ENCODE measurements around the gene LRCH4. TPM values are rescaled to one million over a fixed set of nuclear protein-coding genes. Genes with fewer than 3 reads are reported as not detected.

The LRCH4 gene, protein sequence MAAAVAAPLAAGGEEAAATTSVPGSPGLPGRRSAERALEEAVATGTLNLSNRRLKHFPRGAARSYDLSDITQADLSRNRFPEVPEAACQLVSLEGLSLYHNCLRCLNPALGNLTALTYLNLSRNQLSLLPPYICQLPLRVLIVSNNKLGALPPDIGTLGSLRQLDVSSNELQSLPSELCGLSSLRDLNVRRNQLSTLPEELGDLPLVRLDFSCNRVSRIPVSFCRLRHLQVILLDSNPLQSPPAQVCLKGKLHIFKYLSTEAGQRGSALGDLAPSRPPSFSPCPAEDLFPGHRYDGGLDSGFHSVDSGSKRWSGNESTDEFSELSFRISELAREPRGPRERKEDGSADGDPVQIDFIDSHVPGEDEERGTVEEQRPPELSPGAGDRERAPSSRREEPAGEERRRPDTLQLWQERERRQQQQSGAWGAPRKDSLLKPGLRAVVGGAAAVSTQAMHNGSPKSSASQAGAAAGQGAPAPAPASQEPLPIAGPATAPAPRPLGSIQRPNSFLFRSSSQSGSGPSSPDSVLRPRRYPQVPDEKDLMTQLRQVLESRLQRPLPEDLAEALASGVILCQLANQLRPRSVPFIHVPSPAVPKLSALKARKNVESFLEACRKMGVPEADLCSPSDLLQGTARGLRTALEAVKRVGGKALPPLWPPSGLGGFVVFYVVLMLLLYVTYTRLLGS
- 22.4 TPM for polyA plus RNA-seq (2013, experiment 1 of 2)
- polyA plus RNA-seq (2013, experiment 2 of 2), result 23.6 TPM

DNA sequence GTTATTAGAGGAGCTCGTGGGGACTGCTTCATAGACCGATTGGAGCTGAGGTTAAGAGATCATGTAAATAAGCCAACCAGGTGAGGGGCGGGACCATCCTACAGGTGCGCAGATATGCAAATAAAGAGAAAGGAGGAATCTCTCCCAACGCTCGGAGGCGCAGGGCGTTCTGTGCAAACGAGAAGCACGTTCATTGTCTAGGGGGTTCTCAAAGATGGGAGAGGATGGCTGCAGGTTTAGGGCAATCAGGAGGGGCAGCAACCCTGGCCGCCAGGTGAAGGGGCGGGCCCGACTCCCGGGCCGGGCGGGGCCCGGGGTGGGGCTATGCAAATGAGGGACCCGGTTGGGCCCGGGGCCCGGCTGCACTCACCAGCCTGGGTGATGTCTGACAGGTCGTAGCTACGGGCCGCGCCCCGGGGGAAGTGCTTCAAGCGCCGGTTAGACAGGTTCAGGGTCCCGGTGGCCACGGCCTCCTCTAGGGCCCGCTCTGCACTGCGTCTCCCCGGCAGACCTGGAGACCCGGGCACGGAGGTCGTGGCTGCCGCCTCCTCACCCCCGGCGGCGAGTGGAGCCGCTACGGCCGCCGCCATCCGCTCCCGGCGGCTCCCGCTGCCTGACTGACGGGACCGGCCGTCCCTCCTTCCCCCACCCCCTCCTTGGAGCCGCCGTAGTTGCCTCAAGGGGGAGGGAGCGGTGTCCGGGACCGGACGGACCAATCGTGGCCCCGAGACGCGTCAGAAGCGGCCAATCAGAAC, at the start of gene LRCH4:
Gene LRCH4, minus strand, starts transcription at position 619 of the 755 bp plus-strand sequence. Its CDS starts 29 bp downstream, at position 590.
- Histone ChIP-seq H3K9me3 (ENCODE audit: insufficient read depth, low read depth, low read length) (no peaks in the 10 kb centered on the region), H3K36me3 (ENCODE audit: insufficient read depth, low read length) (peaks cover 18% of the 10 kb centered on the region), H3K9ac (ENCODE audit: low read depth, low read length) (peak within 1 kb of the TSS; percentile 90), H3K27me3 (ENCODE audit: insufficient read depth, low read length) (no peaks in the 10 kb centered on the region), H3K27ac (ENCODE audit: low read depth, low read length) (peak within 1 kb of the TSS; percentile 95), H3K4me3 (ENCODE audit: low read length) (peak within 1 kb of the TSS; percentile 84), H3K4me1 (ENCODE audit: insufficient read depth, low read length) (peaks cover 25% of the 10 kb centered on the region)
- under 1% methylated on average over 61 of the region's 61 CpGs for WGBS

DNA sequence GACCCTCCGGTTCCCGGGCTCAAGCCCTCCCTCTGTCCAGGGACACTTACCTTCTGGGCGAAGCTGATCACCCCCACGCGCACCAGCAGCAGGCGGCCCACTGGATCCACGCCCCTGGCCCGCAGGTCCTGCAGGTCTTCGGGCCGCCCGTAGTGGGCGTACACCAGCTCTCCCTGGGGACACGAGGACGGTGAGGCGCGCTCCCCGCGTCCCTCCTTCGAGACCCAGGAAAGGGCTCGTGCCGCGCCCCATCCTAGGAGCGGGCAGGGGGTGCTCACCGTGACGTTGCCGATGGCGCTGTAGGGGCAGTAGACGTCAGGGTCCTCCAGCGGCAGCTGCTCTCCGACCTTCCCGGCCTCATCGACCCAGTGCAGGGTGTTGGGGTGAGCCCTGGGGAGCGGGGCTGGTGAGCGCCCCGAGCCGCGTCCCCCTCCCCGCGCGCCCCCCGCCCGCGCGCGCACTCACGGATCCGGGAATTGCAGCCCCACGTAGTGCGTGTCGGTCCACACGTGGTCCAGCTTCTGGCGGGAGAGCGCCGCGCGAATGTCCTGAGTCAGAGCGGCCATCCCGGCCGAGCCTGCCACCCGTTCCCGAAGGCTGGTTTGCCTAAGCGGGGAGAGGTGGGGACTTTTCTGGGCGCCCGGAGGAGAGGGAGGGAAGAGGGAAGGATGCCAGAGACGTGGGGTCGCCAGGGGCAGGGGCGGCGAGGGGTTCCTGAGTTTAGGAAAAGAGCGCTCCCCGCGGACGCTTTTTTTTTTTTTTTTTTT, 47.2 kb upstream of the LRCH4 start:
- Histone ChIP-seq H3K4me1 (ENCODE audit: insufficient read depth, low read length) (no peaks in the 10 kb centered on the region), H3K27ac (ENCODE audit: low read depth, low read length) (no peak overlapping the region), H3K9me3 (ENCODE audit: insufficient read depth, low read depth, low read length) (no peaks in the 10 kb centered on the region), H3K9ac (ENCODE audit: low read depth, low read length) (peak overlapping the region; percentile 37; the same call in 1 of the 2 replicates), H3K36me3 (ENCODE audit: insufficient read depth, low read length) (no peaks in the 10 kb centered on the region), H3K27me3 (ENCODE audit: insufficient read depth, low read length) (peaks cover 25% of the 10 kb centered on the region), H3K4me3 (ENCODE audit: low read length) (peak overlapping the region; percentile 63)
- WGBS, result 2% methylated on average over 72 of the region's 72 CpGs

DNA sequence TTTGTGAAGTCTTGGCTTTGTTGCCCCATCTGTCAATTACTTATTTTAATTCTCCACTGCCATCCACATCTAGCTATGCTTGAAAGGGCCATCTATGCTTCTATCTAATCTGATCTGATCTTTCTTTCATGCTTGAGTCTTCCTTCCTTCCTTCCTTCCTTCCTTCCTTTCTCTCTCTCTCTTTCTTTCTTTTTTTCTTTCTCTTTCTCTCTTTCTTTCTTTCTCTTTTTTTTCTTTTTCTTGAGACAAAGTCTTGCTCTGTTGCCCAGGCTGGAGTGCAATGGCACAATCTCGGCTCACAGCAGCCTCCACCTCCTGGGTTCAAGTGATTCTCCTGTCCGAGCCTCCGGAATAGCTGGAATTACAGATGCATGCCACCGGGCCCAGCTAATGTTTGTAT, 44.1 kb upstream of the LRCH4 start:
- H3K4me3 ChIP-seq (ENCODE audit: low read length), result no peak overlapping the region
- H3K9me3 ChIP-seq (ENCODE audit: insufficient read depth, low read depth, low read length), result no peaks in the 10 kb centered on the region

DNA sequence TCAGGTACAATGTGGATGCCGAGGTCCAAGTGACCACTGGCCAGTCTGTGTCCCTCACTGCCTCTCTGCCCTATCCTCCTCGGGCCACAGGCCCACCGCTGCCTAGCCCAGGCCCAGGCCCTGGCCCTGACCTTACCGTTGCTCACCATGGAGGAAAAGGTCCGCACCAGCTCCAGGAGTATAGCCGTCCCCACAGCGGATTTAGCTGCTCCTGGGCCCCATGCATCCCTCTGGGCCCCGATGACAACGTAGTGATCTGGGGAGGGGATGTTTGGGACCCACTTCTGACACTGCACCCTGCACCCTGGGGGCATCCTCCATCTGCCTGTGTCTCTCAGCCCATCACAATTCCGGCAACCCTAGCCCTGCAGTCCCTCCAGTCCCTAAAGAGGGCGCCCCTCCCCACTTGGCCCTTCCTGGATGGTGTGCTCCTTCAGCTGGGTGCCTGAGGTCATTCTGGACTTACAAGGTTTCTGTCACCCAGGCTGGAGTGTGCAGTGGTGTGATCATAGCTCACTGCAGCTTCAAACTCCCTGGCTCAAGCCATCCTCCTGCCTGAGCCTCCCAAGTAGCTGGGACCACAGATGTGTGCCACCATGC, 43.3 kb upstream of the LRCH4 start:
- Histone ChIP-seq H3K4me1 (ENCODE audit: insufficient read depth, low read length) (no peaks in the 10 kb centered on the region), H3K9me3 (ENCODE audit: insufficient read depth, low read depth, low read length) (no peaks in the 10 kb centered on the region), H3K9ac (ENCODE audit: low read depth, low read length) (no peak overlapping the region), H3K27ac (ENCODE audit: low read depth, low read length) (no peak overlapping the region), H3K36me3 (ENCODE audit: insufficient read depth, low read length) (no peaks in the 10 kb centered on the region), H3K27me3 (ENCODE audit: insufficient read depth, low read length) (peaks cover 39% of the 10 kb centered on the region), H3K4me3 (ENCODE audit: low read length) (no peak overlapping the region)
- 60% methylated on average over 11 of the region's 11 CpGs for WGBS

More for the DNA sequence above, 44.1 kb upstream of the LRCH4 start:
- WGBS, result 80% methylated on average over 4 of the region's 4 CpGs
- Histone ChIP-seq H3K9ac (ENCODE audit: low read depth, low read length) (no peak overlapping the region), H3K4me1 (ENCODE audit: insufficient read depth, low read length) (no peaks in the 10 kb centered on the region), H3K27ac (ENCODE audit: low read depth, low read length) (no peak overlapping the region), H3K36me3 (ENCODE audit: insufficient read depth, low read length) (no peaks in the 10 kb centered on the region), H3K27me3 (ENCODE audit: insufficient read depth, low read length) (peaks cover 39% of the 10 kb centered on the region)

DNA sequence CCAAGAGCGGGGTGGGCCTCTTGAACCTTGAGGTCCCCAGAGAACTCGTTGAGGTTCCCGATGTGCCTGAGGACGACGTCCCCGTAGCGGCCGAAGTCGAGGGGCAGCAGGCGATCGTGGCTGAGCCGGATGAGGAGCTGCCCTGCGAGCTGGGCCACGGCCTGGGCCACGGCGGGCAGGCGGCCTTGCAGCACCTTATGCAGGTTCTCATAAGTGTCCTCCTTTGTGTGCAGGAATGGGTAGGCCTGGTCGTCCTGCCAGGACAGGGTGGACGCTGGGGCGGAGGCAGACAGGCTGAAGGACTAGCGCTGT, 41.3 kb upstream of the LRCH4 start:
- Histone ChIP-seq H3K27ac (ENCODE audit: low read depth, low read length) (no peak overlapping the region), H3K4me1 (ENCODE audit: insufficient read depth, low read length) (no peaks in the 10 kb centered on the region)
- WGBS, result 92% methylated on average over 21 of the region's 21 CpGs

DNA sequence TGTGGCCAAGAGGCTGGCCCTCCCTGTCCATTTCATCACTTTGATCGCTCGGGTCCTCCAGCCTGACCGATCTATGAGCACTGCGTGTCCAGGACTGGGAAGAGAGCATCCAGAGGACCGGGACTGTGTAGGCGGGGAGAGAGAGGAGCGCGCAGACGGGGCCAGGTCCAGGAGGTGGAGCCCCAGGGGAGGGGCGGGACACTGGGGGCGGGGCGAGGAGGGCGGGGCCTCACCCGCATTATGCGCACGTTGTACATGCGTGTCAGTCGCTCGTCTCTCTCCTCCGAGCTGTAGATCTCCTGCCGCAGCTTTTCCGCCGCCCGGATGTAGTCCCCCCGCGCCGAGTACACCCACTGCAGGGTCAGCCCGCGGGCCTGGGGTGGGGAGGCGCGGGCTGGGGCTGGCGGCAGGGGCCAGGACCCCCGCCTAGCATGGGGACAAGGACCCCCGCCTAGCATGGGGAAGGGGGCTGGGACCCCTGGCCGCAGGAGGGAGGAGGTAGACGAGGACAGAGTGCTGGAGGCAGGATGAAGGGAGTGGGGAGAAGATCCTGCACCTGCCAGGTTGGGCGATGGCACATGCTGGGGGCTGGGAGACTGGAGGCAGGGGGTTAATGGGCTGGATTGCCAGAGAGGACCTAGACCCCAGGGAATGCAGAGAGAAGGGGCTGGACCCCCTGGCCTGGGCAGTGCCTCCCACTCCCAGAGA, 40.8 kb upstream of the LRCH4 start:
- Histone ChIP-seq H3K27ac (ENCODE audit: low read depth, low read length) (no peak overlapping the region), H3K4me3 (ENCODE audit: low read length) (peak overlapping the region; percentile 39), H3K27me3 (ENCODE audit: insufficient read depth, low read length) (peaks cover 18% of the 10 kb centered on the region), H3K4me1 (ENCODE audit: insufficient read depth, low read length) (no peaks in the 10 kb centered on the region), H3K36me3 (ENCODE audit: insufficient read depth, low read length) (no peaks in the 10 kb centered on the region), H3K9ac (ENCODE audit: low read depth, low read length) (peak overlapping the region; percentile 56; the same call in 1 of the 2 replicates), H3K9me3 (ENCODE audit: insufficient read depth, low read depth, low read length) (no peaks in the 10 kb centered on the region)
- 6% methylated on average over 37 of the region's 37 CpGs for WGBS

More for the DNA sequence above, 41.3 kb upstream of the LRCH4 start:
- Histone ChIP-seq H3K27me3 (ENCODE audit: insufficient read depth, low read length) (peaks cover 23% of the 10 kb centered on the region), H3K9me3 (ENCODE audit: insufficient read depth, low read depth, low read length) (no peaks in the 10 kb centered on the region), H3K9ac (ENCODE audit: low read depth, low read length) (no peak overlapping the region), H3K36me3 (ENCODE audit: insufficient read depth, low read length) (no peaks in the 10 kb centered on the region), H3K4me3 (ENCODE audit: low read length) (peak overlapping the region; percentile 39; the same call in 1 of the 2 replicates)

DNA sequence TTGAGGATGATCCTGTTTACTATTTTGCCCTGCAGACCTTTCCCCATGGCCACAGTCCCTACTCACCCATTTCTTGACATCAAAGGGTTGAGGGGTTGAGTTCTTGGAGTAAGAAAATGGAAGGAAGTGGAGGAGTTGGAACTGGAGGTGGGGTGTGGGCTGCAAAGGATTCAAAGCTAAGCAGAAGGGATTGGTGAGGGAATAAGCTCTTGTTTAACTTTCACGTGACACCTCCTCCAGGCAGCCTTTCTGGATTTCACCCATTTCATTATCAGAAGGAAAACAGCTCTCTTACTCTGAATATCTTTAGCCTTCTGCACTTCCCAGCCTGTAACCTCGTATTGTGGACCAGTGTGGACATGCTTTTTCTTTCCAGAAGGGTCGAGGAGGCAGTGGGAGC, 40.1 kb upstream of the LRCH4 start:
- H3K27me3 ChIP-seq (ENCODE audit: insufficient read depth, low read length), result peaks cover 14% of the 10 kb centered on the region
- no peaks in the 10 kb centered on the region for H3K9me3 ChIP-seq (ENCODE audit: insufficient read depth, low read depth, low read length)
- 18% methylated on average over 3 of the region's 3 CpGs for WGBS
- H3K9ac ChIP-seq (ENCODE audit: low read depth, low read length), result no peak overlapping the region
- H3K4me1 ChIP-seq (ENCODE audit: insufficient read depth, low read length), result no peaks in the 10 kb centered on the region
- H3K4me3 ChIP-seq (ENCODE audit: low read length), result peak overlapping the region; percentile 39
- H3K36me3 ChIP-seq (ENCODE audit: insufficient read depth, low read length), result no peaks in the 10 kb centered on the region
- no peak overlapping the region for H3K27ac ChIP-seq (ENCODE audit: low read depth, low read length)

DNA sequence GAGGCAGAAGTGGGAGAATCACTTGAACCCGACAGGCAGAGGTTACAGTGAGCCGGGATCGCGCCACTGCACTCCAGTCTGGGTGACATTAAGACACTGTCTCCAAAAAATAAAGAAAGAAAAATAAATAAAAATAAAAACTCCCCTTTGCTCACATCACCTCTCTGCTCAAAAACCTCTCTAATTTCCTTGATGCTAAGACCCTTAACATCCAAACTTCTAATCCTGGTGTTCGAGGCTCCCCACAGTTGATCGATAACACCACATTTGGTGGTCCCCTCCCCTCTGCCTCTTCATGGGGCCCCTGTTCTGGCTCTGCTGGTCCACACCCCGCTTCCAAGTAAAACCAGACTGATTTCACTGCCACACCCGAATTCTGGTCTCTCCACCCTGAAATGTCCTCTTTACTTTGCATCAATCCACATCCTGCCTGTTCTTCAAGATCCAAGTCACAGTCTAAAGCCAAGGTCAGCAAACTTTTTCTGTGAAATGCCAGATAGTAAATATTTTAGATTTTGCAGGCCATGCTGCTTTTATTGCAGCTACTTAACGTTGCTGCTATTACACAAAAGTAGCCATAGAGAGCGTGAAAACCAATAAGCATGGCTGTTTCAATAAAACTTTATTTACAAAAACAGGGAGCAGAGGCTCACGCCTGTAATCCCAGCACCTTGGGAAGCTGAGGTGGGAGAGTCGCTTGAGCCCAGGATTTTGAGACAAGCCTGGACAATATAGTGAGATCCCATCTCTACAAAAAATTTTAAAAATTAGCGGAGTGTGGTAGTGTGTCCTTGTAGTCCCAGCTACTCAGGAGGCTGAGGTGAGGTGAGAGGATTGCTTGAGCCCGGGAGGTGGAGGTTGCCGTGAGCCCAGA, 38.3 kb upstream of the LRCH4 start:
- WGBS, result 90% methylated on average over 15 of the region's 15 CpGs
- H3K4me3 ChIP-seq (ENCODE audit: low read length), result no peak overlapping the region
- H3K9ac ChIP-seq (ENCODE audit: low read depth, low read length), result no peak overlapping the region
- H3K9me3 ChIP-seq (ENCODE audit: insufficient read depth, low read depth, low read length), result no peaks in the 10 kb centered on the region
- no peaks in the 10 kb centered on the region for H3K36me3 ChIP-seq (ENCODE audit: insufficient read depth, low read length)
- H3K27me3 ChIP-seq (ENCODE audit: insufficient read depth, low read length), result peaks cover 14% of the 10 kb centered on the region
- H3K27ac ChIP-seq (ENCODE audit: low read depth, low read length), result no peak overlapping the region
- no peaks in the 10 kb centered on the region for H3K4me1 ChIP-seq (ENCODE audit: insufficient read depth, low read length)

DNA sequence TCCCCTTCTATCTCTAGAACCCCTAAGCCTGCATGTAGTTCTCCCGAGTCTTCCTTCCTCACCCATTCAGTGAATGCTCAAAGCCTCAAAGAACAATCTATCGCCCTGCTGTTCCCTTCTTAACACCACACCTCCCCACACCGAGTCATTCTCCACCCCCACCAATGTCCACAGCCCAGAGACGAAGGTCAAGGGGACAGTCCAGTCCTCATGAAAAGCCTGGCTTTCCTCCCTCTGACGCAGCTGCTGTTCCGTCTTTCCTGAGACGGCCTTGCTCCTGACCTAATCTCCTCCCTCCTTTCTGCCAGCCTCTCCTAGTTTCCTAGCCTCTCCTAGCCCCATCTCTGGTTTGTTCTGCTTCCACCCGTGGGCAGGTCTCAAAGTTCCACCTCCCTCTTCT, 35.6 kb upstream of the LRCH4 start:
- Histone ChIP-seq H3K27ac (ENCODE audit: low read depth, low read length) (no peak overlapping the region), H3K36me3 (ENCODE audit: insufficient read depth, low read length) (no peaks in the 10 kb centered on the region), H3K4me3 (ENCODE audit: low read length) (no peak overlapping the region), H3K4me1 (ENCODE audit: insufficient read depth, low read length) (no peaks in the 10 kb centered on the region), H3K27me3 (ENCODE audit: insufficient read depth, low read length) (peaks cover 10% of the 10 kb centered on the region), H3K9ac (ENCODE audit: low read depth, low read length) (no peak overlapping the region), H3K9me3 (ENCODE audit: insufficient read depth, low read depth, low read length) (no peaks in the 10 kb centered on the region)
- 85% methylated on average over 8 of the region's 8 CpGs for WGBS
